Kidney (tissue), 14 donors: Measurements from ENCODE around the gene RAB40B. TPM values are rescaled to one million over a fixed set of nuclear protein-coding genes. Genes with fewer than 3 reads are reported as not detected.

Source experiments
- DNase-seq, 5 donors: peaks; one replicate each; pipeline ENCODE4 v3.0.0-alpha.2; 2013 to 2020
- FAIRE-seq: peaks from 2 replicates; lab custom pipeline; 2012; peaks lifted over from hg19 to GRCh38; lab: Jason Lieb, UNC
- H3K27ac ChIP-seq, 2 donors: one replicate each; pipeline ENCODE4 v1.7.0; 2013; ENCODE audit warnings: low read depth in 2 of 2, low read length in 2 of 2, inconsistent platforms in 1 of 2
- H3K27me3 ChIP-seq: one replicate; pipeline ENCODE4 v1.7.1; 2013; ENCODE audit warnings: low read length, inconsistent platforms; ENCODE audit not compliant: control insufficient read depth, insufficient read depth
- H3K36me3 ChIP-seq, 3 donors: one replicate each; pipeline versions ENCODE4 v1.7.0 to v1.7.1; 2013; ENCODE audit warnings: low read length in 3 of 3, control low read depth in 1 of 3, inconsistent platforms in 1 of 3; ENCODE audit not compliant: insufficient read depth in 3 of 3, control insufficient read depth in 2 of 3
- H3K4me1 ChIP-seq, 3 donors: one replicate each; pipeline versions ENCODE4 v1.7.0 to v1.7.1; 2013; ENCODE audit warnings: low read length in 3 of 3, inconsistent platforms in 1 of 3, low read depth in 1 of 3; ENCODE audit not compliant: control insufficient read depth in 2 of 3, insufficient read depth in 2 of 3
- H3K4me3 ChIP-seq, 3 donors: one replicate each; pipeline versions ENCODE4 v1.7.0 to v1.8.1; 2013; ENCODE audit warnings: low read length in 3 of 3, control low read depth in 1 of 3, inconsistent platforms in 1 of 3
- H3K9ac ChIP-seq, 3 donors: one replicate each; pipeline versions ENCODE4 v1.7.0 to v1.7.1; 2013; ENCODE audit warnings: low read length in 3 of 3, control low read depth in 1 of 3, inconsistent platforms in 1 of 3
- H3K9me3 ChIP-seq, 3 donors: one replicate each; pipeline versions ENCODE4 v1.7.0 to v1.7.1; 2013; ENCODE audit warnings: low read length in 3 of 3, control low read depth in 1 of 3, inconsistent platforms in 1 of 3; ENCODE audit not compliant: control insufficient read depth in 2 of 3, insufficient read depth in 1 of 3
- intact Hi-C: fragments of 100-400 bp; cut with DNase I; formaldehyde crosslinking; loops from one replicate; pipeline ENCODE4 v1.11.1; 2022
- polyA plus RNA-seq: library from polyadenylated mRNA; stranded (reverse); fragments of 350-450 nt; fragmentation: Illumina TruSeq; extraction: RNeasy Lipid Tissue Mini Kit (QIAGEN cat#74804); gene quantifications from one replicate; pipeline ENCODE4 v1.2.3, GENCODE V29; 2014; ENCODE audit warnings: low read depth, low replicate concordance; ENCODE audit not compliant: insufficient read depth
- total RNA-seq: library from RNA; stranded (reverse); fragmentation: NEBNext Ultra II Directional; extraction: Animal tissue kit (Norgen Biotek cat#: 25700); gene quantifications from one replicate; pipeline ENCODE4 v1.2.1, GENCODE V29; 2021
- TF ChIP-seq, protein P1 (sequence below): IDR thresholded peaks from 3 replicates; pipeline ENCODE4 v1.5.1; 2012; ENCODE audit warnings: mild to moderate bottlenecking, moderate library complexity, borderline replicate concordance; ENCODE audit not compliant: insufficient read depth; ENCODE audit errors: extremely low read depth
- donor health status: control.
- donor health status: control.
- donor health status: control.
- donor health status: control.
- donor health status: control.
- donor health status: DM: yes; HTN: yes; CAD: no.
- donor health status: Normal renal cell carcinoma (clear cell type).

Gene RAB40B
- total and polyA plus RNA-seq, 2 donors from 2014 or later, result 21.7 to 36.1 TPM

GRCh38 chr17:82704886-82705285 lies 6.4 kb upstream of the RAB40B start:
- peak in 1 of 5 donors; percentile 46 for DNase-seq
- TF ChIP-seq, protein P1, sequence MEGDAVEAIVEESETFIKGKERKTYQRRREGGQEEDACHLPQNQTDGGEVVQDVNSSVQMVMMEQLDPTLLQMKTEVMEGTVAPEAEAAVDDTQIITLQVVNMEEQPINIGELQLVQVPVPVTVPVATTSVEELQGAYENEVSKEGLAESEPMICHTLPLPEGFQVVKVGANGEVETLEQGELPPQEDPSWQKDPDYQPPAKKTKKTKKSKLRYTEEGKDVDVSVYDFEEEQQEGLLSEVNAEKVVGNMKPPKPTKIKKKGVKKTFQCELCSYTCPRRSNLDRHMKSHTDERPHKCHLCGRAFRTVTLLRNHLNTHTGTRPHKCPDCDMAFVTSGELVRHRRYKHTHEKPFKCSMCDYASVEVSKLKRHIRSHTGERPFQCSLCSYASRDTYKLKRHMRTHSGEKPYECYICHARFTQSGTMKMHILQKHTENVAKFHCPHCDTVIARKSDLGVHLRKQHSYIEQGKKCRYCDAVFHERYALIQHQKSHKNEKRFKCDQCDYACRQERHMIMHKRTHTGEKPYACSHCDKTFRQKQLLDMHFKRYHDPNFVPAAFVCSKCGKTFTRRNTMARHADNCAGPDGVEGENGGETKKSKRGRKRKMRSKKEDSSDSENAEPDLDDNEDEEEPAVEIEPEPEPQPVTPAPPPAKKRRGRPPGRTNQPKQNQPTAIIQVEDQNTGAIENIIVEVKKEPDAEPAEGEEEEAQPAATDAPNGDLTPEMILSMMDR, result no peak
- FAIRE-seq, result no peak
- Histone ChIP-seq H3K4me1 (no peaks in the 10 kb centered on the region), H3K9ac (no peak overlapping the region), H3K9me3 (no peaks in the 10 kb centered on the region), H3K27me3 (no peaks in the 10 kb centered on the region), H3K4me3 (no peak overlapping the region), H3K36me3 (no peaks in the 10 kb centered on the region), H3K27ac (no peak overlapping the region)
- intact Hi-C loops, result no loop called here

DNA sequence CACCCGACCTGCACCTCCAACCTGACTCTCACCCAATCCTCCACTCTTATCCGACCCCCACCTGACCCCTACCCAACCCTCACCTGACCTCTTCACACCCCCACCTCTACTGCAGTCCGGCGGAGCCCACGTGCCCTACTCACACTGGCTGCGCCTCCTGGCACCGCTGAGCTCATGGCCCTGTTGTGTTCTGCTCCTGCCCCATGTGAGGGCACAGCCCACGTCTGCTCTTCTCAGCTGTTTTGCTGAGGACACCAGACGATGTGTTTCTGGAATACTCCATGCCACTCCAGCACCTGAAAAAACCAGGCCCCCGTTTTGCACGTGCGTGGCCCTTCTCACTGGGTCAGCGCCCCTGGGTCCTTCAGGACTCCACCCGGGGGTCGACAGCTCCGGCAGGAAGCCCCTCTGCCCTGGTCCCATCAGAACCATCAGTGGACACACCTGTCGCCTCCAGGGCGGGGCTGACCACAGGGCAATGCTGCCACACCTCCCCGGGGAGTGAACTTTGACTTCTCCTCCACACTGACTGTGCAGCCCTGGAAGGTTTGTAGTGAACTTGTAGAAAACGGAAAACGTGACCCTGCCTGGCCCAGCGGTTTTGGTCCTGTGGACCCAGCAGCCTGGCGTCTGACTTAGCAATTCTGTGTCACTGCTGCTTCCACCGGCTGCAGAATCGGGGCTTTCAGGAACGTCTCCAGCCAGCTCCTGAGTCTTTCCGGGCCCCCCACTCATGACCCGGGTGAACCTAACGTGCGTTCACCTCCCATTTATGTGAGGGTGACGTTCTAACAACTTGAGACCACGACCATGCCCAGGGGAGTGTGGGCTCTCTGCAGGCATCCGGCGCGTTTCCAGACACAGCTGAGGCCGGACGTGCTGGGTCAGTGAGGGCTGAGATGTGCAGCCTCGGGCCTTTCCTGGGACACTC lies 5.7 kb upstream of the RAB40B start:
- Histone ChIP-seq H3K36me3 (no peaks in the 10 kb centered on the region), H3K9ac (no peak overlapping the region), H3K4me3 (no peak overlapping the region), H3K4me1 (peaks cover 0 to 4% (median 0%) of the 10 kb centered on the region in 3 donors), H3K27me3 (no peaks in the 10 kb centered on the region), H3K9me3 (no peaks in the 10 kb centered on the region), H3K27ac (peak overlapping the region in 1 of 2 donors; percentile 22)
- FAIRE-seq (no peak), DNase-seq (peak in 1 of 5 donors; percentile 54)
- TF ChIP-seq, protein P1, result no peak
- intact Hi-C loops, result no loop called here

DNA sequence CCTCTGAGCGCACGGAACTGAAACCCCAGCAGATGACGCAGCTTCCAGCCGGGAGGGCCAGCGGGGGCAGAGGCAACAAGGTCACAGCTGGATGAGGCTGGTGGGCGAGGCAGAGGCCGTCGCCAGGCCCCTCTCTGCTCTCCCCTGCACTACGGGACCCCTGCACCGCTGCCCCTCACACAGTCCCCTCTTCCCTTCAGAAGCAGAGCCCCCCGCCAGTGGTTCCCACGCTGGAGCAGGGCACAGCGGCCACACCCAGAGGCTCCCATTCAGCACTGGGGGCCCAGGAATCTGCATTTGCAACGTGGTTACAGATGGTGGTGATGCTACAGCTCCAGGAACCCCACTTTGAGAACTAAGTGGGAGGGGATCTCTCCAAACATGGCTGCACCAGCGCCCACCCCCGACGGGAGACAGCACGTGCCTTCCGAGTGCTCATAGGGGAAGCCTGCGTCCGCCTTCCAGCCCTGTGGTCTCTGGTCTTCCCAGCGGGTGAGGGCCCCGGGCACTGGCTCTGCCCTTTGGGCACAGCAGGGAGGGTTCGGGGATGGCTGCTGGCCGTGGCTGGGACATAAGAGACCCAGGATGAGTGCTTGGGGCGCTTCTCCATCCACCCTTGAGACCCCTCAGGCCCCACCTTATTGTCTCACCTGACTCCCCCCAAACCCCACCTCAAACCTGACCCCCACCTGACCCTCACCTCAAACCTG lies 4.7 kb upstream of the RAB40B start:
- peak in 1 of 5 donors; percentile 65 for DNase-seq

More for the DNA sequence above, 4.7 kb upstream of the RAB40B start:
- Histone ChIP-seq H3K4me1 (peaks cover 0 to 6% (median 0%) of the 10 kb centered on the region in 3 donors), H3K4me3 (no peak overlapping the region), H3K36me3 (no peaks in the 10 kb centered on the region), H3K9me3 (no peaks in the 10 kb centered on the region), H3K27me3 (no peaks in the 10 kb centered on the region), H3K9ac (no peak overlapping the region), H3K27ac (no peak overlapping the region)
- TF ChIP-seq, protein P1, result no peak
- no peak for FAIRE-seq
- intact Hi-C loops, result no loop called here
